Spleen (tissue), 11 donors: Measurements from ENCODE around the gene TRIM22. TPM values are rescaled to one million over a fixed set of nuclear protein-coding genes. Genes with fewer than 3 reads are reported as not detected.

Experiments used
- DNase-seq: peaks from one replicate; pipeline ENCODE4 v3.0.0-alpha.2; 2020
- H3K27ac ChIP-seq, 8 donors: fragments of 200-600 bp; sonication (generic) in 7 of 8; 1 replicate in 4 of 8; 2 replicates in 4 of 8; pipeline versions ENCODE4 v1.5.0 to v1.8.0; 2016 to 2021; ENCODE audit warnings: inconsistent platforms in 4 of 8, mild to moderate bottlenecking in 4 of 8, moderate library complexity in 1 of 8
- H3K27me3 ChIP-seq, 7 donors: fragments of 200-600 bp; sonication (generic) in 6 of 7; replicated peaks in 1 of 7; 1 replicate in 4 of 7; 2 replicates in 3 of 7; pipeline versions ENCODE4 v1.5.0 to v1.8.0; 2016 to 2021; ENCODE audit warnings: inconsistent platforms in 3 of 7, mild to moderate bottlenecking in 1 of 7
- H3K36me3 ChIP-seq, 6 donors: fragments of 200-600 bp; sonication (generic) in 5 of 6; 1 replicate in 4 of 6; 2 replicates in 2 of 6; pipeline versions ENCODE4 v1.5.0 to v1.8.0; 2016 to 2021; ENCODE audit warnings: inconsistent platforms in 2 of 6
- H3K4me1 ChIP-seq, 6 donors: fragments of 200-600 bp; sonication (generic) in 5 of 6; 1 replicate in 3 of 6; 2 replicates in 3 of 6; pipeline versions ENCODE4 v1.5.0 to v1.8.0; 2016 to 2021; ENCODE audit warnings: inconsistent platforms in 3 of 6
- H3K4me3 ChIP-seq, 8 donors: fragments of 200-600 bp; sonication (generic) in 7 of 8; 1 replicate in 4 of 8; 2 replicates in 4 of 8; pipeline versions ENCODE4 v1.5.0 to v1.8.0; 2016 to 2021; ENCODE audit warnings: inconsistent platforms in 4 of 8, mild to moderate bottlenecking in 4 of 8, moderate library complexity in 2 of 8
- H3K9me3 ChIP-seq, 8 donors: fragments of 200-600 bp; sonication (generic) in 7 of 8; 1 replicate in 4 of 8; 2 replicates in 4 of 8; pipeline versions ENCODE4 v1.5.0 to v1.8.0; 2016 to 2021; ENCODE audit warnings: inconsistent platforms in 4 of 8
- POLR2A ChIP-seq, 3 donors: fragments of 450-650 bp; IDR thresholded peaks; one replicate each; pipeline ENCODE4 v1.5.1; 2017; ENCODE audit warnings: antibody characterized with exemption in 3 of 3, mild to moderate bottlenecking in 1 of 3
- POLR2AphosphoS5 ChIP-seq, 3 donors: sonication (generic); formaldehyde crosslinking; IDR thresholded peaks; one replicate each; pipeline ENCODE4 v1.5.1; 2017; ENCODE audit warnings: antibody characterized with exemption in 3 of 3
- WGBS, 5 donors: extraction: QIAGEN DNeasy Blood & Tissue Kit in 3 of 5; methylation state at CpG; one replicate each; pipeline versions ENCODE4 v1.1.5 to v1.1.7; 2013 to 2018; 5-methylcytosine and 5-hydroxymethylcytosine counted together
- intact Hi-C: fragments of 100-400 bp; cut with DNase I; formaldehyde crosslinking; loops from one replicate; pipeline ENCODE4 v1.15.0; 2023; ENCODE audit warnings: low total_unique reads
- polyA plus RNA-seq, 3 donors: library from polyadenylated mRNA; stranded (reverse); fragments of 200-250 nt; gene quantifications; one replicate each; pipeline ENCODE4 v1.2.1, GENCODE V29; 2013
- total RNA-seq, 7 donors: library from RNA; depleted of rRNA in 3 of 7; stranded (reverse); fragments of >200 nt in 3 of 7; fragmentation: NEBNext Ultra II Directional in 4 of 7; extraction: Animal tissue kit (Norgen Biotek cat#: 25700) in 4 of 7; gene quantifications; one replicate each; pipeline versions ENCODE4 v1.1.0 to v1.2.1, GENCODE V29; 2016 to 2021
- TF ChIP-seq, protein P1 (sequence below), 11 experiments: fragments of 200-600 bp in 7 of 11; fragments of 450-650 bp in 4 of 11; sonication (generic) in 4 of 11; IDR thresholded peaks in 8 of 11; conservative IDR thresholded peaks in 3 of 11; 1 replicate in 7 of 11; 2 replicates in 4 of 11; pipeline versions ENCODE4 v1.4.0 to v1.8.0; 2016 to 2021; ENCODE audit warnings: antibody characterized with exemption in 11 of 11, inconsistent platforms in 4 of 11, mild to moderate bottlenecking in 1 of 11
- donor health status: healthy with polysubstance abuse.
- donor health status: DM: no; HTN: no; CAD: no; lungs with moderate emphysema.
- donor health status: DM: no; HTN: no; CAD: no.
- donor health status: Bipolar disorder and iron deficiency.
- donor health status: healthy.
- donor health status: DM: no; HTN: no; CAD: no.
- donor health status: DM: yes; HTN: yes; CAD: no.

TRIM22 gene
- total and polyA plus RNA-seq, 10 donors, result 152 to 336 (median 253) TPM

DNA sequence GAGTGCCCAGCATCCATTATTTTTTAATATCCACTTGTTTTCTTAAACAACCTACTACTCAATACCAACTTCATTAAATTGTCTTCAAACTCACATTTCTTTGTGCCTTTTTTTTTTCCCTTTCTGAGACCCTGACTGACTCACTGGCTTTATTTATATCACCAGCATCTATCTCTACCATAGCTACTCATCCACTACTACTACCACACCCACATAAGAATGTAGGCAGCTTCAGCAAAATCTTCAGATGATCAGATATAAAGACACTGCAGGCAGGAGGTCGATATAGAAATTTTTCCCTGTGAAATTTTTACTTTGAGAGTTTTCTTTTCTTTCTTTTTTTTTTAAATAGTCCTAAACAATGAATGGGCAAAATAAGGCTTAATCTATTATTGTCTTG, 48.8 kb downstream of the TRIM22 start:
- intact Hi-C loops, result no loop called here
- Histone ChIP-seq H3K36me3 (peaks cover 0 to 8% (median 0%) of the 10 kb centered on the region in 6 donors), H3K27me3 (no peaks in the 10 kb centered on the region), H3K4me1 (no peaks in the 10 kb centered on the region), H3K27ac (no peak overlapping the region), H3K9me3 (peaks cover 0 to 25% (median 16%) of the 10 kb centered on the region in 8 donors), H3K4me3 (no peak overlapping the region)
- 46 to 73% (median 61%) methylated on average over 1 of the region's 1 CpG for WGBS, 5 donors
- no peak for DNase-seq
- TF ChIP-seq, protein P1, sequence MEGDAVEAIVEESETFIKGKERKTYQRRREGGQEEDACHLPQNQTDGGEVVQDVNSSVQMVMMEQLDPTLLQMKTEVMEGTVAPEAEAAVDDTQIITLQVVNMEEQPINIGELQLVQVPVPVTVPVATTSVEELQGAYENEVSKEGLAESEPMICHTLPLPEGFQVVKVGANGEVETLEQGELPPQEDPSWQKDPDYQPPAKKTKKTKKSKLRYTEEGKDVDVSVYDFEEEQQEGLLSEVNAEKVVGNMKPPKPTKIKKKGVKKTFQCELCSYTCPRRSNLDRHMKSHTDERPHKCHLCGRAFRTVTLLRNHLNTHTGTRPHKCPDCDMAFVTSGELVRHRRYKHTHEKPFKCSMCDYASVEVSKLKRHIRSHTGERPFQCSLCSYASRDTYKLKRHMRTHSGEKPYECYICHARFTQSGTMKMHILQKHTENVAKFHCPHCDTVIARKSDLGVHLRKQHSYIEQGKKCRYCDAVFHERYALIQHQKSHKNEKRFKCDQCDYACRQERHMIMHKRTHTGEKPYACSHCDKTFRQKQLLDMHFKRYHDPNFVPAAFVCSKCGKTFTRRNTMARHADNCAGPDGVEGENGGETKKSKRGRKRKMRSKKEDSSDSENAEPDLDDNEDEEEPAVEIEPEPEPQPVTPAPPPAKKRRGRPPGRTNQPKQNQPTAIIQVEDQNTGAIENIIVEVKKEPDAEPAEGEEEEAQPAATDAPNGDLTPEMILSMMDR (IDR thresholded peaks at IDR 0.05 in 8 of 11, conservative IDR thresholded peaks at IDR 0.05 in 3 of 11), result no peak
- TF ChIP-seq POLR2AphosphoS5 (IDR thresholded peaks at IDR 0.05), result no peak
- TF ChIP-seq POLR2A (IDR thresholded peaks at IDR 0.05), result no peak

- no peak overlapping the region for H3K4me3 ChIP-seq
- no peaks in the 10 kb centered on the region for H3K36me3 ChIP-seq
- H3K27ac ChIP-seq, result no peak overlapping the region
- no peak for DNase-seq
- intact Hi-C loops, result no loop called here
- no peaks in the 10 kb centered on the region for H3K4me1 ChIP-seq
- peaks cover 0 to 36% (median 14%) of the 10 kb centered on the region in 8 donors for H3K9me3 ChIP-seq
- WGBS, 5 donors, result 76 to 95% (median 91%) methylated on average over 3 of the region's 3 CpGs
- no peaks in the 10 kb centered on the region for H3K27me3 ChIP-seq
- TF ChIP-seq, protein P1 (IDR thresholded peaks at IDR 0.05 in 8 of 11, conservative IDR thresholded peaks at IDR 0.05 in 3 of 11), result no peak
- TF ChIP-seq POLR2AphosphoS5 (IDR thresholded peaks at IDR 0.05) (no peak), POLR2A (IDR thresholded peaks at IDR 0.05) (no peak)
Observed at GRCh38 chr11:5746614-5747013, 57.0 kb downstream of the TRIM22 start.

DNA sequence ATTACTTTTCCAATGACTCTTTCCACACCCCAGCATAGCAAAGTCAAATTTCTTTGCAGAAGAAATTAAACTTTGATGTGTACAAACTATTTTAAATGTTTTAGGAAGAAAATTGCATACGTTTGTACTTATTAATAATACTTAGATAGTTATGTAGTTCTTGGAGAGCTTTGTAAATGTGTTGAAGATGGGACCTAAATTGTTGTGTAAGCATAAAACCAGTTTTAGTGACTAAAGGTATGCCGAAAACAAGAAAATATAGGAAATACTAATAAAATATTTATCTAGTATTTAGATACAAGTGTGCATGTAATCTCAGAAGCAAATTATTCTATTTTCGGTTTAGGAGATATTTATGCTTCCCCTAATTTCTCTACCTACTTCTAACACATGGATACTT, 60.2 kb downstream of the TRIM22 start:
- no peak for DNase-seq
- H3K27me3 ChIP-seq, result no peaks in the 10 kb centered on the region
- peaks cover 0 to 9% (median 0%) of the 10 kb centered on the region in 8 donors for H3K9me3 ChIP-seq
- no peak overlapping the region for H3K27ac ChIP-seq
- H3K4me1 ChIP-seq, result no peaks in the 10 kb centered on the region
- 77 to 91% (median 84%) methylated on average over 3 of the region's 3 CpGs for WGBS, 5 donors
- intact Hi-C loops, result no loop called here
- no peak overlapping the region for H3K4me3 ChIP-seq
- H3K36me3 ChIP-seq, result no peaks in the 10 kb centered on the region
- TF ChIP-seq POLR2AphosphoS5 (IDR thresholded peaks at IDR 0.05), result no peak

DNA sequence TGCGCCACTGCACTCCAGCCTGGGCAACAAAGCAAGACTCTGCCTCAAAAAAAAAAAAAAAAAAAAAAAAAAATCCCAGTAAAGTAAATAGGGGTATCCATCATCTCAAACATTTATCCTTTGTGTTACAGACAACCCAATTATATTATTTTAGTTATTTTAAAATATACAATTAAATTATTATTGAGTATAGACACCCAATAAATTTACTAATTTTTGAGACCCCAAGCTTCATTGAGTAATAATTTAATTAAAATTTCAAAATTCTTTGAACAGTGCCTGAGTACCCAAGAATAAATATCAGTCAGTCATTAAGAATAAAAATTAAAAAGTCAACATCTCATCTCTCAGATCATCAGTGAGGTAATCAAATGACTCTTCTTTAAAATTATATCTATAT, 64.4 kb downstream of the TRIM22 start, which contains the start of gene OR52N4:
TSS of gene OR52N4 (plus strand) at position 301 of the 400 bp plus-strand sequence. CDS start 498 bp downstream, outside the sequence.
- TF ChIP-seq, protein P1 (IDR thresholded peaks at IDR 0.05 in 8 of 11, conservative IDR thresholded peaks at IDR 0.05 in 3 of 11), result no peak
- TF ChIP-seq POLR2A (IDR thresholded peaks at IDR 0.05) (no peak), POLR2AphosphoS5 (IDR thresholded peaks at IDR 0.05) (no peak)
- Histone ChIP-seq H3K4me3 (no peak within 1 kb of the TSS), H3K4me1 (no peaks in the 10 kb centered on the region), H3K36me3 (no peaks in the 10 kb centered on the region), H3K27ac (no peak within 1 kb of the TSS), H3K9me3 (no peaks in the 10 kb centered on the region), H3K27me3 (no peaks in the 10 kb centered on the region)
- intact Hi-C loops, result no loop called here
- no peak for DNase-seq
- 89 to 100% (median 97%) methylated on average over 1 of the region's 1 CpG for WGBS, 5 donors

Other genes starting within 250 kb of the TRIM22 start
- gene OR51I1, start 248.3 kb upstream of the TRIM22 start, total RNA-seq, result under 1 TPM in 2 of 7 donors, not detected in 5; 0.40 to 0.73 TPM
- gene OR51I1, start 248.3 kb upstream of the TRIM22 start, polyA plus RNA-seq, result not detected
- gene OR51I2, start 240.5 kb upstream of the TRIM22 start, total RNA-seq, result not detected
- gene OR51I2, start 240.5 kb upstream of the TRIM22 start, polyA plus RNA-seq, result not detected
- gene OR52D1, start 201.1 kb upstream of the TRIM22 start, total RNA-seq, result not detected
- not detected for gene OR52D1, start 201.1 kb upstream of the TRIM22 start, polyA plus RNA-seq
- 1 to 10 TPM in 3 of 7 donors, under 1 TPM in 4; 0.29 to 3.7 (median 0.52) TPM for gene UBQLN3, start 179.8 kb upstream of the TRIM22 start, total RNA-seq
- gene UBQLN3, start 179.8 kb upstream of the TRIM22 start, polyA plus RNA-seq, result not detected
- 1 to 10 TPM in 4 of 7 donors, under 1 TPM in 3; 0.87 to 2.3 (median 1.1) TPM for gene UBQLNL, start 173.1 kb upstream of the TRIM22 start, total RNA-seq
- under 1 TPM; 0.33 to 0.93 (median 0.74) TPM for gene UBQLNL, start 173.1 kb upstream of the TRIM22 start, polyA plus RNA-seq
- 1 to 10 TPM in 3 of 7 donors, under 1 TPM in 4; 0.27 to 3.3 (median 0.80) TPM for gene OR52H1, start 141.2 kb upstream of the TRIM22 start, total RNA-seq
- not detected for gene OR52H1, start 141.2 kb upstream of the TRIM22 start, polyA plus RNA-seq
- not detected for gene OR52B6, start 108.9 kb upstream of the TRIM22 start, total RNA-seq
- not detected for gene OR52B6, start 108.9 kb upstream of the TRIM22 start, polyA plus RNA-seq
- 1 to 10 TPM; 1.4 to 6.1 (median 4.3) TPM for gene TRIM6, start 93.2 kb upstream of the TRIM22 start, total RNA-seq
- 1 to 10 TPM in 2 of 3 donors, under 1 TPM in 1; 0.72 to 2.7 (median 1.1) TPM for gene TRIM6, start 93.2 kb upstream of the TRIM22 start, polyA plus RNA-seq
- 10 to 100 TPM; 13.7 to 21.8 (median 17.7) TPM for gene TRIM34, start 64.8 kb upstream of the TRIM22 start, total RNA-seq
- 10 to 100 TPM in 2 of 3 donors, 1 to 10 TPM in 1; 9.5 to 14.0 (median 10.5) TPM for gene TRIM34, start 64.8 kb upstream of the TRIM22 start, polyA plus RNA-seq
- gene TRIM5, start 4.7 kb upstream of the TRIM22 start, total RNA-seq, result 10 to 100 TPM; 31.1 to 44.3 (median 34.2) TPM
- 10 to 100 TPM in 1 of 3 donors, 1 to 10 TPM in 2; 7.8 to 13.6 (median 9.0) TPM for gene TRIM5, start 4.7 kb upstream of the TRIM22 start, polyA plus RNA-seq
- gene OR56B1, start 46.7 kb downstream of the TRIM22 start, total RNA-seq, result 1 to 10 TPM in 4 of 7 donors, under 1 TPM in 3; 0.27 to 1.8 (median 1.0) TPM
- under 1 TPM; 0.06 to 0.11 (median 0.08) TPM for gene OR56B1, start 46.7 kb downstream of the TRIM22 start, polyA plus RNA-seq
- 1 to 10 TPM in 6 of 7 donors, under 1 TPM in 1; 0.91 to 6.0 (median 1.6) TPM for gene OR52N4, start 64.5 kb downstream of the TRIM22 start, total RNA-seq
- gene OR52N4, start 64.5 kb downstream of the TRIM22 start, polyA plus RNA-seq, result 1 to 10 TPM in 2 of 3 donors, under 1 TPM in 1; 0.99 to 3.7 (median 1.1) TPM
- gene OR52N5, start 93.6 kb downstream of the TRIM22 start, total RNA-seq, result not detected
- not detected for gene OR52N5, start 93.6 kb downstream of the TRIM22 start, polyA plus RNA-seq
- not detected for gene OR52N1, start 101.5 kb downstream of the TRIM22 start, total RNA-seq
- not detected for gene OR52N1, start 101.5 kb downstream of the TRIM22 start, polyA plus RNA-seq
- gene OR52N2, start 119.1 kb downstream of the TRIM22 start, total RNA-seq, result not detected
- under 1 TPM in 1 of 3 donors, not detected in 2; 0.67 TPM for gene OR52N2, start 119.1 kb downstream of the TRIM22 start, polyA plus RNA-seq
- gene OR52E6, start 152.1 kb downstream of the TRIM22 start, total RNA-seq, result not detected
- gene OR52E6, start 152.1 kb downstream of the TRIM22 start, polyA plus RNA-seq, result not detected
- not detected for gene OR52E8, start 167.9 kb downstream of the TRIM22 start, total RNA-seq
- not detected for gene OR52E8, start 167.9 kb downstream of the TRIM22 start, polyA plus RNA-seq
- gene OR52E4, start 190.8 kb downstream of the TRIM22 start, total RNA-seq, result not detected
- gene OR52E4, start 190.8 kb downstream of the TRIM22 start, polyA plus RNA-seq, result not detected
- gene OR52E5, start 203.4 kb downstream of the TRIM22 start, total RNA-seq, result not detected
- gene OR52E5, start 203.4 kb downstream of the TRIM22 start, polyA plus RNA-seq, result not detected